Renal cortex interstitium (tissue), 11 donors: ENCODE measurements around the gene THAP4. TPM values are rescaled to one million over a fixed set of nuclear protein-coding genes. Genes with fewer than 3 reads are reported as not detected.

Source experiments
- DNase-seq, 11 donors: peaks; one replicate each; pipeline ENCODE4 v3.0.0-alpha.2; 2013; ENCODE audit warnings: low read depth in 9 of 11, low spot score in 4 of 11; ENCODE audit errors: extremely low read depth in 1 of 11
- polyA plus RNA-seq, 3 donors: library from polyadenylated mRNA; unstranded; fragments of 120-200 nt; gene quantifications; one replicate each; pipeline ENCODE4 v1.2.1, GENCODE V29; 2013; ENCODE audit not compliant: insufficient read length in 3 of 3

The THAP4 gene
- polyA plus RNA-seq, 3 donors = 53.5 to 65.8 (median 59.3) TPM

- DNase-seq = no peak
These were observed 17.1 kb downstream of the THAP4 start for GRCh38 chr2:241619597-241620418.

- no peak for DNase-seq
These were observed 18.1 kb downstream of the THAP4 start for GRCh38 chr2:241618829-241619228.

GRCh38 chr2:241618296-241618805 is 18.6 kb downstream of the THAP4 start:
- DNase-seq = no peak

GRCh38 chr2:241617431-241618154 is 19.4 kb downstream of the THAP4 start:
- no peak for DNase-seq

GRCh38 chr2:241616168-241617125 is 20.5 kb downstream of the THAP4 start:
- no peak for DNase-seq

GRCh38 chr2:241615522-241616052 is 21.4 kb downstream of the THAP4 start:
- no peak for DNase-seq

GRCh38 chr2:241615041-241615440 is 21.9 kb downstream of the THAP4 start:
- DNase-seq = no peak

- DNase-seq = peak in 1 of 11 donors; percentile 57
These were observed 23.8 kb downstream of the THAP4 start for GRCh38 chr2:241613017-241613780.

- DNase-seq = no peak
These were observed 24.6 kb downstream of the THAP4 start for GRCh38 chr2:241612156-241613016.

GRCh38 chr2:241611062-241611461 is 25.9 kb downstream of the THAP4 start:
- no peak for DNase-seq

GRCh38 chr2:241609859-241610793 is 26.8 kb downstream of the THAP4 start:
- peak in 7 of 11 donors; percentile 57 to 77 (median 70) for DNase-seq

GRCh38 chr2:241608881-241609280 is 28.1 kb downstream of the THAP4 start:
- DNase-seq = no peak

- DNase-seq = no peak
These were observed 29.6 kb downstream of the THAP4 start for GRCh38 chr2:241607162-241607885.

- no peak for DNase-seq
These were observed 30.8 kb downstream of the THAP4 start for GRCh38 chr2:241606186-241606585.

GRCh38 chr2:241603686-241604085 is 33.3 kb downstream of the THAP4 start:
- no peak for DNase-seq

GRCh38 chr2:241602720-241603119 is 34.2 kb downstream of the THAP4 start:
- DNase-seq = no peak
